HG03064 (cell line): ENCODE results near the gene SRGAP3.
"Not testable (repeated sequence)": the region's sequence is repeated elsewhere in the genome, so short reads cannot be mapped to it uniquely, and the experiment has no call there.

Source experiments
- ATAC-seq: cut with Tn5 transposase; IDR thresholded peaks from one replicate; pipeline ENCODE4 v1.9.1; 2021; ENCODE audit warnings: low read depth; ENCODE audit not compliant: unreplicated experiment

SRGAP3 gene

GRCh38 chr3:9099702-9100512 is 149.5 kb downstream of the SRGAP3 start:
- no peak for ATAC-seq

- no peak for ATAC-seq
Measured at GRCh38 chr3:9098716-9099675, 150.4 kb downstream of the SRGAP3 start.

GRCh38 chr3:9097495-9097894 is 152.0 kb downstream of the SRGAP3 start:
- ATAC-seq = no peak

- ATAC-seq = no peak
Measured at GRCh38 chr3:9091486-9092235, 157.8 kb downstream of the SRGAP3 start.

GRCh38 chr3:9088441-9089353 is 160.7 kb downstream of the SRGAP3 start:
- no peak for ATAC-seq

GRCh38 chr3:9087831-9088413 is 161.5 kb downstream of the SRGAP3 start:
- ATAC-seq = no peak

GRCh38 chr3:9085428-9085827 is 164.0 kb downstream of the SRGAP3 start:
- not testable (repeated sequence) for ATAC-seq

GRCh38 chr3:9081184-9081818 is 168.1 kb downstream of the SRGAP3 start:
- no peak for ATAC-seq

- no peak for ATAC-seq
Measured at GRCh38 chr3:9080163-9080562, 169.3 kb downstream of the SRGAP3 start.

GRCh38 chr3:9079676-9080075 is 169.8 kb downstream of the SRGAP3 start:
- ATAC-seq = no peak

- no peak for ATAC-seq
Measured at GRCh38 chr3:9078561-9079240, 170.7 kb downstream of the SRGAP3 start.

GRCh38 chr3:9077029-9077428 is 172.4 kb downstream of the SRGAP3 start:
- no peak for ATAC-seq

- no peak for ATAC-seq
Measured at GRCh38 chr3:9075762-9076161, 173.7 kb downstream of the SRGAP3 start.

- no peak for ATAC-seq
Measured at GRCh38 chr3:9074079-9074478, 175.4 kb downstream of the SRGAP3 start.

GRCh38 chr3:9072667-9073009 is 176.8 kb downstream of the SRGAP3 start:
- ATAC-seq = no peak

GRCh38 chr3:9071936-9072666 is 177.3 kb downstream of the SRGAP3 start:
- no peak for ATAC-seq

- ATAC-seq = no peak
Measured at GRCh38 chr3:9070961-9071360, 178.5 kb downstream of the SRGAP3 start.

- ATAC-seq = no peak
Measured at GRCh38 chr3:9069971-9070370, 179.5 kb downstream of the SRGAP3 start.
